PC-9 (cell line): ENCODE results near the gene APBA1. TPM values are rescaled to one million over a fixed set of nuclear protein-coding genes. Genes with fewer than 3 reads are reported as not detected.

Experiments used
- BruUV-seq: library from RNA; stranded (reverse); fragments of 400-500 nt; replicated peaks from 2 replicates; lab custom pipeline; 2021; lab: Mats Ljungman, UMichigan
- CTCF ChIA-PET: fragments of 300-600 bp; sonication (Branson Sonifier 250); formaldehyde crosslinking; loops from one replicate; lab custom pipeline; 2022; ENCODE audit warnings: antibody characterized with exemption; lab: Charles Lee
- POLR2A ChIA-PET: fragments of 300-600 bp; sonication (Branson Sonifier 250); formaldehyde crosslinking; loops from one replicate; lab custom pipeline; 2022; ENCODE audit warnings: antibody characterized with exemption; ENCODE audit not compliant: unreplicated experiment; lab: Charles Lee
- DNase-seq, 2 experiments: peaks; one replicate each; pipeline versions ENCODE4 v3.0.0 to v3.0.0-alpha.2; 2015 to 2022; ENCODE audit warnings: mixed read lengths in 1 of 2
- H2AFZ ChIP-seq: fragments of 200-600 bp; sonication (generic); 2 replicates; pipeline ENCODE4 v1.8.1; 2017; ENCODE audit warnings: antibody characterized with exemption
- H3F3A ChIP-seq: fragments of 200-600 bp; sonication (generic); 2 replicates; pipeline ENCODE4 v1.8.1; 2017; ENCODE audit warnings: antibody characterized with exemption, mild to moderate bottlenecking, low read depth; ENCODE audit not compliant: insufficient read depth
- H3K27ac ChIP-seq: fragments of 200-600 bp; sonication (generic); 2 replicates; pipeline ENCODE4 v1.6.1; 2016; ENCODE audit warnings: mixed run types
- H3K27me3 ChIP-seq: fragments of 200-600 bp; sonication (generic); 2 replicates; pipeline ENCODE4 v1.6.1; 2016; ENCODE audit warnings: low read depth, mixed run types; ENCODE audit not compliant: insufficient read depth
- H3K36me3 ChIP-seq: fragments of 200-600 bp; sonication (generic); 2 replicates; pipeline ENCODE4 v1.6.1; 2016; ENCODE audit warnings: low read depth, mixed run types
- H3K4me1 ChIP-seq: fragments of 200-600 bp; sonication (generic); replicated peaks from 2 replicates; pipeline ENCODE4 v1.6.1; 2016; ENCODE audit warnings: mixed run types; ENCODE audit not compliant: insufficient read depth
- H3K4me2 ChIP-seq: fragments of 200-600 bp; sonication (generic); 2 replicates; pipeline ENCODE4 v1.6.1; 2017; ENCODE audit warnings: mixed run types
- H3K4me3 ChIP-seq: fragments of 200-600 bp; sonication (generic); 2 replicates; pipeline ENCODE4 v1.6.1; 2016; ENCODE audit warnings: mixed run types
- H3K79me2 ChIP-seq: fragments of 200-600 bp; sonication (generic); 2 replicates; pipeline ENCODE4 v1.6.1; 2017; ENCODE audit warnings: low read depth, mixed run types
- H3K9me2 ChIP-seq: fragments of 200-600 bp; sonication (generic); 2 replicates; pipeline ENCODE4 v1.8.1; 2017; ENCODE audit warnings: mild to moderate bottlenecking; ENCODE audit not compliant: insufficient read depth
- H3K9me3 ChIP-seq: fragments of 200-600 bp; sonication (generic); 2 replicates; pipeline ENCODE4 v1.8.1; 2016; ENCODE audit warnings: low read depth; ENCODE audit not compliant: insufficient read depth
- H4K20me1 ChIP-seq: fragments of 200-600 bp; sonication (generic); 2 replicates; pipeline ENCODE4 v1.8.1; 2017; ENCODE audit not compliant: insufficient read depth
- CTCF ChIP-seq: fragments of 200-600 bp; sonication (generic); conservative IDR thresholded peaks from 2 replicates; pipeline ENCODE4 v1.6.1; 2017; ENCODE audit warnings: mixed run types, antibody characterized with exemption, mild to moderate bottlenecking, moderate library complexity
- EZH2 ChIP-seq: fragments of 200-600 bp; sonication (generic); IDR thresholded peaks from 2 replicates; pipeline ENCODE4 v1.8.0; 2017; ENCODE audit warnings: antibody characterized with exemption, low read depth
- intact Hi-C: fragments of 100-400 bp; cut with micrococcal nuclease; formaldehyde crosslinking; loops from one replicate; pipeline ENCODE4 v1.10.0; 2022; ENCODE audit not compliant: unreplicated experiment
- total RNA-seq: library from RNA; stranded (reverse); gene quantifications from 2 replicates; pipeline ENCODE4 v1.2.3, GENCODE V29; 2021

APBA1 gene
- total RNA-seq, 1 experiment from 2014 or later = 0.44 TPM

- no TSS peak for BruUV-seq
- intact Hi-C loops = no loop called here
- ChIA-PET POLR2A (no interaction called here), CTCF (no interaction called here)
- no peaks in the 10 kb centered on the region for H3K36me3 ChIP-seq
- no peaks in the 10 kb centered on the region for H4K20me1 ChIP-seq
- no peaks in the 10 kb centered on the region for H3K9me3 ChIP-seq
- no peak overlapping the region for H3K4me2 ChIP-seq
- no peaks in the 10 kb centered on the region for H3K27me3 ChIP-seq
- no peak overlapping the region for H3K27ac ChIP-seq
- DNase-seq = no peak
- H3K4me1 ChIP-seq = no peaks in the 10 kb centered on the region
- no peaks in the 10 kb centered on the region for H3K79me2 ChIP-seq
- H3K4me3 ChIP-seq = no peak overlapping the region
- no peaks in the 10 kb centered on the region for H3K9me2 ChIP-seq
- no peak overlapping the region for H2AFZ ChIP-seq
- H3F3A ChIP-seq = no peaks in the 10 kb centered on the region
- TF ChIP-seq EZH2 = no peak
- TF ChIP-seq CTCF = no peak
These were observed 218.4 kb downstream of the APBA1 start for GRCh38 chr9:69453746-69454145.

- intact Hi-C loops = no loop called here
- Histone ChIP-seq H3K4me3 (no peak overlapping the region), H3K9me2 (no peaks in the 10 kb centered on the region), H3K9me3 (no peaks in the 10 kb centered on the region), H3K27ac (no peak overlapping the region), H3K4me2 (no peak overlapping the region), H3K27me3 (no peaks in the 10 kb centered on the region), H3K4me1 (no peaks in the 10 kb centered on the region), H3K36me3 (no peaks in the 10 kb centered on the region), H3K79me2 (no peaks in the 10 kb centered on the region), H3F3A (no peaks in the 10 kb centered on the region), H4K20me1 (no peaks in the 10 kb centered on the region), H2AFZ (no peak overlapping the region)
- POLR2A ChIA-PET = interaction anchor here (0.6 kb wide), 1 partner anchor 969 kb away, joined by 4 read pairs; no protein-coding TSS in a partner anchor
- BruUV-seq = no TSS peak
- peak; percentile 60 to 63 for DNase-seq
- TF ChIP-seq EZH2 (no peak), CTCF (no peak)
- CTCF ChIA-PET = no interaction called here
These were observed 219.9 kb downstream of the APBA1 start for GRCh38 chr9:69452110-69452782.

DNA sequence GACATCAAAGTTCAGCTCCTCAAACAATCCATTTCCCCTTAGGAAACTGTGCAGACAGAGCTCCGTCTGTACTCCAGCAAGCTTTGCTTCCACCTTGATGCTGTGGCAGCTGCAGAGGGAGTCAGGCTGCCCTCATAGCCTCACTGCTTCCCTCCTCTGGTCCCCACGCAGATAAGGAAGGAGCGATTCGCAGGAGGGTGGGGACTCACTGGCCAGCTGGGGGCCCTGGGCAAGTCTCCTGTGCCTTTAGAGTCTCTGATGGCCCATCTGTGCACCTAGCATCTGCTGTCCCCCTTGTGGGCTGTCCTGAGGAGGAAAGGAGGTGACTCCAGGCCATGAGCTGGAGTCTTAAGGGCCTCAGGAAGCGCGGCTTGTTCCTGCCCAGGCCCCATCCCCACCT lies 225.7 kb downstream of the APBA1 start:
- intact Hi-C loops = no loop called here
- no peaks in the 10 kb centered on the region for H3F3A ChIP-seq
- BruUV-seq = no TSS peak
- no peaks in the 10 kb centered on the region for H4K20me1 ChIP-seq
- no peak overlapping the region for H3K4me3 ChIP-seq
- no peaks in the 10 kb centered on the region for H3K36me3 ChIP-seq
- TF ChIP-seq EZH2 = no peak
- TF ChIP-seq CTCF = no peak
- H3K79me2 ChIP-seq = no peaks in the 10 kb centered on the region
- no peaks in the 10 kb centered on the region for H3K9me3 ChIP-seq
- no peaks in the 10 kb centered on the region for H3K9me2 ChIP-seq
- H2AFZ ChIP-seq = no peak overlapping the region
- H3K27ac ChIP-seq = no peak overlapping the region
- no peaks in the 10 kb centered on the region for H3K27me3 ChIP-seq
- DNase-seq = no peak
- POLR2A ChIA-PET = no interaction called here
- no peaks in the 10 kb centered on the region; the same call in 1 of the 2 replicates for H3K4me1 ChIP-seq
- CTCF ChIA-PET = no interaction called here
- no peak overlapping the region for H3K4me2 ChIP-seq
